DMS153 (cell line): ENCODE measurements around the gene MAP4.

Experiments used
- DNase-seq: peaks from one replicate; lab custom pipeline; 2025; lab: John Stamatoyannopoulos, UW

The MAP4 gene

DNA sequence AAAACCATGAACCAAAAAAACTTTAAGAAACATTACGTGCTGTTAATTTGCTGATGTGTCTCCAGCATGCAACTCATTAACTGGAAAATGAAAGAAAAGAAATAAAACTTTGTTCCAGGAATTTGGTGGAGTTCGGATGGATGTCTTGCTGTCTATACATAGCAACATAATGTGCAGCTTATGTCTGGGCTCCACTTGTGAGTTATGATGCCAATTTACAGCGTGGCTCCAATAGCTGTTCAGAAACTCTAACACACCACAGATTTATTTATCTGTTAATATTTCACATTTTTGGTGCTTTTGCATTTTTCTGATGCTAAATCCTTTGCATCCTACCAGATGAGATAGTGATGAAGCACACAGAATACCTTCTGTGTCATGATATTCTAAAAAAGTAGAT lies 45.1 kb downstream of the MAP4 start:
- DNase-seq: no peak

DNA sequence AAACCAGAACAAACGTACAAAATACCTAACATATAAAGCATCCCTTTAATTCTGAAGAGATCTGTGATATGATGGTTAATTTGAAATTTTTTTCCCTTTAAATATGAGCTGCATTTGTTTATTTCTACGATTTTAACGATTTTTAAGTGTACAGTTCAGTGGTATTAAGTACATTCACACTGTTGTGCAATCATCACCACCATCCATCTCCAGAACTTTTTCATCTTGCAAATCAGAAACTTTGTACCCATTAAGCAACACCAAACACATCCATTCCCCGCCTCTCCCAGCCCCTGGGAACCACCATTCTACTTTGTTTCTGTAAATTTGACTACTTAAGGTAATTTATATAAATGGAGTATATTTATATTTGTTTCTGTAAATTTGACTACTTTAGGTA lies 51.5 kb downstream of the MAP4 start:
- DNase-seq: no peak

DNA sequence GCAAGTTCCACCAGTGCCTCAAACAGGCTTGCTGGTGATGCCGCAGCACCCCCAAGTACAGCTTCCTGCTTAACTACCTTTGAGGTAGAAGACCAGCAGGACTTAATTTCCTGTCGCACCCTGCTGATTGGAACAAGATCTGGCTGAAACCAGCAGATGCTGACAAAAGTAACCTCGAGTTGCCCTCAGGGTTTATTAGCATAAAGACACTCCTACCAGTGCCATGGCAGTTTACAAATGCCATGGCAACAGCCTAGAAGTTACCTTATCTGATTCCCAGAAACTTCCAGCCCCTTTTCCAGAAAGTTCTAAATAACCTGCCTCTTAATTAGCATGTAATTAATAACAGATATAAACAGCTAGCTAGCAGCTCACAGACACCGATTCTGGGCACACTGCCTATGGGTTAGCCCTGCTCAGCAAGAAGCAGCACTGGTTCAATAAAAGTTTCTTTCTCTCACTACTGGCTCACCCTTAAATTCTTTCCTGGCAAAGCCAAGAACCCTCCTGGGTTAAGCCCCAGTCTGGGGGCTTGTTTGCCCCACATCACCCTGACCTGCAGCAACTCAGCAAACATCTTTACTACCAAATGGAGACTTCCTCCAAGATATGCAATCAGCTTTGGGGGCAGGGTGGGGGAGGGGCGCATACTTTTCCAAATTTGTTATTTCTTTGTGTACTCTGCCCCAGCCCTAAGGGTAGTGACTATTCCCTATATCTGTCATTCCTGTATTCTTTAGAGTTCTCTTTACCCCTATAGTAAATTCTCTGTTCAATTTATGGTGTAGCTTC lies 54.2 kb downstream of the MAP4 start:
- DNase-seq: no peak

DNA sequence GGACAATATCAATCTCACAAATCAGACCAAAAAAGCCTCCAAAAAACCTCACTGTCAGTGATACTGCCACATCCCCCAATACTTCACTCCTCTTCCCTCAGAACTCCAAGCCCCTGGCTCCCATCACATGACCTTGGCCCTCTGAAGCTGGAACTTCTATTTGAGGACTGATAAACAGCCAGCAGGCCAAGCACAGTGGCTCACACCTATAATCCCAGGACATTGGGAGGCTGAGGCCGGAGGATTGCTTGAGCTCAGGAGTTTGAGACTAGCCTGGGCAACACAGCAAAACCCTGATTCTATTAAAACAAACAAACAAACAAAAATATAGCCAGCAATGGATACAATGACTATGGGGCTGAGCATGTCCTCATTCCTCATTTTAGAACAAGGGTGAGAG lies 55.2 kb downstream of the MAP4 start:
- no peak for DNase-seq

DNA sequence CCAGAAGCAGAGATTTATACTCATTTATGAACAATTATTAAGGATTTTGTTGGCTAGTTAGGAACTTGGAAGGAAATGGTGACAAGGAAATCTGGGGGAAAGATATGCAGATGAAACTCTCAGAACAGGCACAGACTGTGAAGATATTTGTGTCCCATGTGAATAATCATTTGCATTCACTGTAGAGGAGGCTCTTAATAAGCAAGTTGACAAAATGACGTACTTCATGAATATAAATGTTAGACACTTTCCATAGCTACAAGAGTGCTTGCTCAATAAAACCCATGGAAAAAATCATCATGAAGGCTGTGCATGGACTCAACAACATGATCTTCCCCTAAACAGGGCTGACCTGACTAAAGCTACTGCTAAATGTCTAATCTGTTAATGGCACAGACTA lies 59.7 kb downstream of the MAP4 start:
- DNase-seq: no peak

DNA sequence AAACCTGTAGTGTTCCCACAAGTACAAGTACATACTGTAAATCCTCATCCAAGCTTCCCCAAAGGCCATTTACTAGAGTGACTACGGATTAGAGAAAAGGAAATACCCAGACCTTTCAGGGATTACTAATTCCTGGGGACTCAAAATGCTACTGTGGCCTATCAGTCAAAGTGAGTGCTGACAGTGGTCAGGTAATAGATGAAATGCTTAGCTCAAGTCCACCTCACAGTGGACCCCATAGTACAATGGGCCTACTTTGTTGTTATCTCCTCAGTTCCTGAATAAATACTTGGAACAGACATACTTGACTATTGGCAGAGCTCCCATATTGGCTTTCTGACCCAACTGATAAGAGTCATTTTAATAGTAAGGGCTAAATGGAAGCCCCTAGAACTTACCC lies 61.6 kb downstream of the MAP4 start:
- no peak for DNase-seq

DNA sequence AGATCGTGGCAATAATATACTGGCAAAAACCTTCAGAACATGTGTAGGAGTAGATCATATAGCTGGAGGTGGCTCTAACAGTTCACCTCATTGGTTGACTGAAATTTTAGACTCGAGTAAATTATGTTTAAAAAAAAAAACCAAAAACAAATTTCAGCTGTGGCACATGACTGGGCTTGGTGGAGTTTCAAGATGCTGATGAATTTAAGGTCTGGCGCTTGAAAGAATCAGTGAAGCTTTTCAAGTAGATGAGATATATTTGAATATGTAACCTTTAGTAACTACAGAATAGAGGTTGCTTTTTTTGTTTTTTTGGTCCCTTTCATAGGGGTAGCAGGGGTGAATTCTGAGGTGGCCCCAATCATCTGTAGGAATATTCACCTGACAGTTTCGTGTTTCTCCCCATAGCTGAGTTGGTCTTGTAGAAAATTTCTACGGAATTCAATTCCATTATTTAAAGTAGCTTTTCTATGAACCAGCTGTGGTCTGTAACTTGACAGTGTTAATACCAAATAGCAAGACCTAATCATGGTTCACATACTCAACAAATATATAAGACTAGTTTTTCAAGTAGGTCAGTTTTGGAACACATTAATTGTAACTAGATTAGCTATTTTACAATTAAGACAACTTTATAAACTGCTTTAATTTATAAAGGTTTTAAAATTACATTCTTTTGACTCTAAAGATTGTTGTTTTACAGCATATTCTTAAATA lies 65.6 kb downstream of the MAP4 start:
- DNase-seq: no peak

DNA sequence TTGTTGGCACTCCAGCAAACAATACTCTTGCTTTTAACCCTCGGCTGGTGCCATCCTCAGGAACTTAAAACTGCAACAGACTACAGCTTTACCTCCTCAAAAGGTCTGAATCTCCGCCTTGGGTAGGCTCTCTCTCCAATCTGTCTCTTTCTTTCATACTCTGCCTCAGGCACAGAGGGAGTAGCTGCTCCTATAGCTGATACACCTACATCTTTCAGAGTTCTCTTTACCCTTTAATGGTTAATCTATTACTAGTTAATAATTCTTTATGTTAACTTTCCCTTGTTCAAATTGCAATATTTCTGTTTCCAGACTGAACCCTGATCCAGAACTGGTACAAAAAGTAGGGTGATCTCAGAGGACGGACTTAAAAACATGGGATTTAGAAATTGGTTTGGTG lies 66.2 kb downstream of the MAP4 start:
- DNase-seq: no peak

DNA sequence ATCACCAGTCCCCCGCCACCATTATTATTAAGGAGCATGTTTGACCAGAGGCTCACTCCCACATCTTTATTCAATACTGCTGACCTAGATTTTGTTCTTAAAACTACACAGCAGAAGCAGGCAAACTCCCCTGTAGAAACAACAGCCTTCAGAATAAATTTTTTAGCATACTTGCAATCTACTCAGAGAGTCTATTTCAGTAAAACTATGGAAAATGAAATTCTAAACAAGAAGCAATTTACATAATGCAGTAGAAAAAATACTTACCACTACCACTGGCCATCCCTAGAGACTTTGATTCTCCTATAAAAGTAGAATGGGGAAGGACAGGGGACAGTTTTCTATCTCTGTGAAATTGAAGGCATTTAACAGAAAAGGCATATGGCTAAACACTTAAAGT lies 76.0 kb downstream of the MAP4 start:
- DNase-seq: no peak

DNA sequence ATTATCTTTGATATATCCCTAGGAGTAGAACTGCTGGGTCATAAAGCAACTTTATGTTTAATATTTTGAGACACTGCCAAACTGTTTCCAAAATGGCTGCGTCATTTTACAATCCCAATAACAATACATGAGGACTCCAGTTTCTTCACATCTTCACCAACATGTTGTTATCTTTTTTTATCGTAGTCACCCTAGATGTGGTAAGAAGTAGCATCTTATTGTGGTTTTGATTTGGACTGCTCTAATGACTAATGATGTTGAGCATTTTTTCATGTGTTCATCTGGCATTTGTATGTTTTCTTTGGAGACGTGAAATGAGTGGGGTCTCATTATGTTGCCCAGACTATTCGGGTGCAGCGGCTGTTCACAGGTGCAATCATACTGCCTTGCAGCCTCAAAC lies 83.8 kb downstream of the MAP4 start:
- DNase-seq: no peak

DNA sequence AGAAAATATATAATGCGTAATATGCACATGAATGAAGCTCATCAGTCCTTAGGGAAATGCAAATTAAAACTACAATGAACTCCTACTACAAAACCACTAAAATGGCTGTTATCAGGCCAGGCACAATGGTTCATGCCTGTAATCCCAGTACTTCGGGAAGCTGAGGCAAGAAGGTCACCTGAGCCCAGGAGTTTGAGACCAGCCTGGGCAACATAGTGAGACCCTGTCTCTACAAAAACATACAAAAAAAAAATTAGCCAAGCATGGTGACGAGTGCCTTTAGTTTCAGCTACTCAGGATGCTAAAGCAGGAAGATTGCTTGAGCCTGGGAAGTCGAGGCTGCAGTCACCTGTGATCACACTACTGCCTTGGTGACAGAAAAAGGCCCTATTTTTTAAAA lies 85.2 kb downstream of the MAP4 start:
- DNase-seq: no peak

DNA sequence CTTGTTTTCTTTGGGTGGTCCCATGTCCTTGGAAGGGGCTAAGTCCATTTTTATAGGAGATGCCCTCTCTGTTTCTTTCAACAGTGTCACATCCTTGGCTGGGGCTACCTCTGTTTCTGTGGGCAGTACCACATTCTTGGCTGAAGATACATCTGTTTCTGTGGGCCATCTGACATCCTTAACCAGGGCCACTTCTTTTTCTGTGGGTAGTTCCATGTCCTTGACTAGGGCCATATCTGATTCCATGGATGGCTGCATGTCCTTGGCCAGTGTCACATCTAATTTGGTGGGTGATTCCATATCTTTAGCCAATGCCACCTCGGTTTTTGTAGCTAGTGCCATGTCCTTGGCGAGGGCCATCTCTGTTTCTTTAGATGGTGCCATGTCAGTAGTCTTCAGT lies 99.5 kb downstream of the MAP4 start:
- no peak for DNase-seq

DNA sequence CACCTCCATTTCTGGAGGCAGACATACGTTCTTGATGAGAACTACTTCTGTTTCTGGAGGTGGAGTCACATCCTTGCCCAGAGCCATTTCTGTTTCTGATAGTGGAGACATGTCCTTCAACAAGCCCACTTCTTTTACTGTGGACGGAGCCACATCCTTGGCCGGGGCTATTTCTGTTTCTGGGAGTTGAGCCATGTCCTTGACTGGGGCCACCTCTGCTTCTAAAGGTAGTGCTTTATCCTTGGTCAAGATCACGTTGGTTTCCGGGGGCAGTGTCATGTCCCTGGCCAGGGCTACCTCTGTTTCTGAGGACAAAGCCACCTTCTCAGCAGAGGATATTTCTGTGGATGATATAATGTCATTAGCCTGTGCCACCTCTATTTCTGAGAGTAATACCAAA lies 100.0 kb downstream of the MAP4 start:
- no peak for DNase-seq

DNA sequence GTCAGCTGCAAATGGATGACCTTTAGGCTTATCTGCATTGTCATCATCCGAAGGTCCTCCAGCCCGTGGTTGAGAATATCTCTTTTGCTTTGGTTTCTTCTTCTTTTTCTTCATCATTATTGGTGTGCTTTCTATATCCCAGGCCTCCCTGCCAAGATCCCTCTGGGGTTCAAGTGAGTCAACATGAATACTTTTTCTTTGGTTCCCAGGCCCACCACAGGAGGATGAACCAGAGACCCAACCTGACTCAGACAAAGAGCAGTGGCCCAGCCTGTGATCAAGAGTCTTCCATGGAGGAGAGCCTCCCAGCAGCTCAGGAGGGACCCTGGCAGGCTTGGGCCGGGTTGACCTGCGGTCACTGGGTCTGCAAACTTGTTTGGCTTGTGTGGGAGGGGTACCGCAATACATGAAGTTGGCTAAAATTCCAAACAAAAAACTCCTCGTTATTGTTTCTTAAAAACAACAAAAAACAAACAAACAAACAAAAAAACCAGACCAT lies 104.2 kb downstream of the MAP4 start:
- DNase-seq: no peak

DNA sequence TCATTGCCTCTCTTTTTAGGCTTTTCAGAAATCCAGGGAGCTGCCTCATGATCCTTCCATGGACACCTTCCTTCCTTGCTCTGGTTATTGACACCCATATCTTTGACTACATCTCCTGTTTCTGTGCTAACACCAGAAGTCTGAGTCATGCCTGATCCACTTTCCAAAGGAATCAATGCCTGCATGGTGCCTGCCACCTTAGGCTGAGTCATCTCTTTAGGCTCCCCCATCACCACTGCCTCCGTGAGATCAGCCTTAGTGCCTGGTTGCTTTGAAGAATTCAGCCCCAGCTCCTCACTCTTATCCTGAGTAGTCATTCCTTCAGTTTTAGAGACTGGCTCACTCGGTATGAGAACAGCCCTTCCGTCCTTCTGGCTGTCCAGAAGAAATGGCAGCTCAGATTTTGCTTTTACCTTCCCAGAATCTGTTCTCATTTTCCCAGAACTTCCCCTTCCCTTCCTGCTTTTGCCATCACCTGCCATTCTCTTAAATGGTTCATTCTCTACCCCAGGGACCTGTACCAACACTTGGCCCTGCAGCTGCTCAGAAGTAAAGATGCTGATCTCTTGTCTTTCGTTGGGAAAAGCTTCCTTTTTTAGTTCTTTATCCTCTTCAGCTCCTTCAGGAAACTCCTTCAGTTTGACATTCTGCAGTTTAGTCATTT lies 105.3 kb downstream of the MAP4 start:
- DNase-seq: no peak

DNA sequence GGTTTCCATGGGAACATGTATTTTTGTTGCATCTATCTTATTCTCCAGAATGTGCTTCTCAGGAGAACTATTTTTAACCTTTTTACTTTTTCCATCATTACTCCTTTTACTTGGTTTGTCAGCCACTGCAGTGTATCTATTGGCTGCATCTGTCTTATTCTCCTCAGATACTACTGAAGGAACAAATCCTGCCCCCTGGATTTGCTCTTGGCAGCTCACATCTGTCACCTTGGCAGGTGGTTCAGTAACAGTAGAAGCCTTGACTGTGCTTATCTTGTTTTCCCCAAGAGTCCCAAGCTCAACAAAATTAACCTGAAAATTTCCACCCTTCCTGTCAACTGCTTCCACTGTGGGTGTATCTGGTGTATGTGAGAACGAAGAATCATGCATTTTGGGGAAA lies 106.0 kb downstream of the MAP4 start:
- DNase-seq: no peak

DNA sequence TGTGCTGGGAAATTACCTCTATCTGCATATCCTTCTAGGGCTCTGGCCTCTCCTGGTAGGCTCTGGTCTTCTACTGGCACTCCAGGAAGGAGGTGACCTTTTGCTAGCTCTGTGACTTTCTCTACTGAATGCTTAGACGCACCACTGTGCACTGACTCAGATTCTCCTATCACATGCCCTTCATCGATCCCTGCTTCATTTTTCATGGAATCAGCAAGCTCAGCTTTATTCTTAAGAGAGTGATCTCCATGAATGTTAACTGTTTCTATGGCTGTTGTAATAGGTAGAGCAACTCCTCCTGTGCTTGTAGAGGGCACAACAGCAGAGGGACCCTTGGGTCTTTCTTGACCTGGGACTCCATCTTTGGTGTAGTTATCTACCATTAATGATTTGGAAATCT lies 106.6 kb downstream of the MAP4 start:
- no peak for DNase-seq

DNA sequence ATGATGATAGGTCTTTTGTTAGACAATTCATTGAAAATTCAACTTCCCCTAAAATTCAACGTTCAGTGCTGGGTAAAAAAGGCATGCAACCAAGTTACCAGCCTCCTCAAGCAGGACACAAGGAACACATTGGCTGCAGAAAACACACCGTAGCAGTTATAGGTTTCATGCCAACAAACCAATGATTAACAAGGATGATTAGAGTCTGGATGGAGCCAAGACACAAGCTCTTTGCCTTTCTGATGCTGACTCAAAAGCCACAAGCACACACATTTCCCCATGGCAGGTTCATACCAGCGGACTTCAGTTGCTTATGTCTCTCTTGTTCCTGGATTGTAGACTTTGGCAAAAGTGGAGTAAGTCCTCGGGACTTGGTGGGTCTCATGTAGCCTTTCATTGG lies 107.5 kb downstream of the MAP4 start:
- no peak for DNase-seq

DNA sequence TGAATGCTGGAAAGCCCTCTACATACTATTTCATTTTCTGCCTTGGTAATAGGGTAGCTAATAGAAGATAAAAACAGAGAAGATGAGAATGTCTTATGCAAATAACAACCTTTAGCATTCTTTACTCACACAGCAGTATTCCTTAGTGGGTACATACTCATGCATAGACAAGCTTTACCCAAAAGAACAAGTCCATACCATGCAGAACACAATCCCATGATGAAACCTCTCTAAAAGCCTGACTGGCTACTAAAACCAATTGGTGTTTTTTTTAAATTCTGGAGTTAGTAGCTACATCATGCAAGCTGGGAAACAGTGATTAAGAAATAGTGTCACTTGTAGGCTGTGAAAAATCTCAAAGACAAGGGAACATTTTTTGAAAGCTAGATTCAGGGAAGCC lies 108.4 kb downstream of the MAP4 start:
- no peak for DNase-seq

DNA sequence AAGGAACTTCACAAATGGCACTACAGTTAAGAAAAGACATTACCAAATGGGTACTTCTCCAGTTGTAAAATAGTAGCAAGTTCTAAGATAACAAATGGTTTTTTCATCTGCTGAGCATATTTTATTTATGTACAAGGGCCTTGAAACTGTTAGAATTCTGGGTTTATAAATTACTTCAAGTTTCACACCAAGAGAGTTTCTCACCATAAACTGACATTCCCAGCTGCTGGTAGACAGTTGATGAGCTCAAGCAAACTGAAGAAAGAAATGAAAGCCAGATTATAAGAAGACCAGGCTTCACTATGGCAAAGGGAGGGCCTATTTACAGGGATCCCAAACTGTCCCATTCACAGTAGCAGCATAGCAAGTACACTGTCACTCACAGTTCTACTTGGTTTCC lies 113.5 kb downstream of the MAP4 start:
- DNase-seq: no peak

DNA sequence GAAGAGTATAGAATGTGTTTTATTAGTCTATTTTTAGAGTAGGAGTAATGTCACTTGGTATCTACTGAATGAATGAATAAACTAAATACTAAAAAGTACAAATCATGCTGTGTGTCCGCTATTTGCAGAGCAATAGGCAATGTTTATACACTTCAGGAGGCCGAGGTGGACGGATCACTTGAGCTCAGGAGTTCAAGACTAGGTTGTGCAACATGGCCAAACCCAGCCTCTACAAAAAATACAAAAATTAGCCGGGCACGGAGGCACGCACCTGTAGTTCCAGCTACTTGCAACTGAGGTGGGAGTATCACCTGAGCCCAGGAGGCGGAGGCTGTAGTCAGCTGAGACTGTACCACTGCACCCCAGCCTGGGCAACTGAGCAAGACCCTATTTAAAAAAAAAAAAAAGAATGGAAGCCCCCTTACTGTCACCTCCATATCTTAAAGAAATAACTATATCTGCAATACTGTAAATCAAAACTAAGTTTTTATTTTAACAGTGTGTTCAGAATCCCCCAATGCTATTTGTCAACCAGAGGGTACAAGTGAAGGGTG lies 114.9 kb downstream of the MAP4 start:
- no peak for DNase-seq

DNA sequence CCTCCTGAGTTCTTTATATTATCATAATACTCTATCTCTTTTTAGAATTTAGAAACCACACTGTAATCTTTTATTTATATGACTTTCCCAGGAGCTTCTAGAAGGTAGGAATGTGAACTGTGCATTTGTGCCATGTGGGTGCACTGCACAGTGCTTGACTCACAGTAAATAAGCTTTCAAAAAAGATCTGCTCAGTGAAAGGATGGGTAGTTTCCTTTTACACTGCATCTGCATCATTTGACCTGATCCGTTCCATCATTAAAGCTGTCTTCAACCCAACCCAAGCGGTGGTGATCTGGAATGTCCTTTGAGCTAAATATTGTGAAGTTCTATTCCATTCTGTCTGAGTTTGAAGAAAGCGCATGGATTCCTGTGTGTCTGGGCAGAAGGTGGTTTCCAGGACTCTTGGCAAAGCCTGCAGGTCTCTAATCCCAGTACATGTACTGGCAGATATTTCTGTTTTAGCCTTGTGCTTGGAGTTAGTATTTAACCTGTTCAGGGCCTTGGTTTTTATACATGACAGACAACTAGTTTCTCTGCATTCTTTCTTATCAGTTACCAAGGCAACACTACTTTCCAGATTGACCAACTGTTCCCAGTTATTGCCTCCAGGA lies 116.6 kb downstream of the MAP4 start:
- no peak for DNase-seq
